H54 (cell line): ENCODE results near the gene SPARC.
"Not testable (repeated sequence)": the region's sequence is repeated elsewhere in the genome, so short reads cannot be mapped to it uniquely, and the experiment has no call there.

ENCODE experiments used
- DNase-seq: peaks from one replicate; pipeline ENCODE4 v3.0.0; 2011; ENCODE audit warnings: low spot score, mixed read lengths; ENCODE audit not compliant: insufficient read length
- FAIRE-seq: peaks from 3 replicates; lab custom pipeline; 2011; peaks lifted over from hg19 to GRCh38; lab: Jason Lieb, UNC
- POLR2A ChIP-seq: IDR thresholded peaks from 2 replicates; pipeline ENCODE4 v1.6.1; 2011; ENCODE audit warnings: low read depth, mild to moderate bottlenecking, low read length

The SPARC gene

DNA sequence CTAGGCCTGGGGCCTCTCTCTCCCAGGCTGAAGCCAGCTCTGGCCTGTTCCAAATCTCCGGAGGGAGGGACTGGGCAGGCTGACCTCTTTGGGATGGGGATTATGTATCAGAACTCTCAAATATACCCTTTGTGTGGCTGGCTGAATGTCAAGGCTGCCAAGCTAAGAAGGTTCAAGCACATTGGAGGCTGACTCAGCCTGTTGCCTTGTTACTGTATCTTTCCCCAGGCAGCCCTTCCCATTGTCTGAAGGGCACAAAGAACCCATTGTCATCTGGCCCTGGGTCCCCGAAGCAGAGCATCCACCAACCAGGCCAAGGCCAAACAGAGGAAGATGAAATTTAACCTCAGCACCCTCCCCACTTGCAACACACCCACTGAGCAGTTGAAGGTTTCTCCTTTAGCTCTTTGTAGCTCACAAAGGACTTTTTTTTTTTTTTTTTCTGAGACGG lies 7.3 kb upstream of the SPARC start:
- FAIRE-seq (no peak), DNase-seq (no peak)
- TF ChIP-seq POLR2A, result no peak

DNA sequence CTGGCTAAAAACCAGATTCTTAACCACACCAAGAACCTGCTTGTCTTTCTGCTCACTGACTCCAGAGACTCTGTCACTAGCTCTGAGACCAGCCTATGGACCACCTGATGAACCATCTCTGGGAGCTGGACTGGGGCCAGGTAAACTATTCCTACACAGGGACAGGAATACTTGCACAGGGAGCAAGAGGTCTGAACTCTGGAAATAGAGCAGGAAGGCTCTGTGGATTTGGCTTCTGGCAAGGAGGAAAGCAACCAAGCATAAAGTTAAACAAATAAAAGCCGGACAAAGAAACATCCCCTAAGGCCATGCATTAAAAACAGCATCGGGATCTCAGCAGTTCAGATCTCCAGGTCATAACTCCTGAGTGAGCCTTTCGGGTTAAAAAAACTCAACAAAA lies 5.6 kb upstream of the SPARC start:
- no peak for TF ChIP-seq POLR2A
- FAIRE-seq (no peak), DNase-seq (no peak)

DNA sequence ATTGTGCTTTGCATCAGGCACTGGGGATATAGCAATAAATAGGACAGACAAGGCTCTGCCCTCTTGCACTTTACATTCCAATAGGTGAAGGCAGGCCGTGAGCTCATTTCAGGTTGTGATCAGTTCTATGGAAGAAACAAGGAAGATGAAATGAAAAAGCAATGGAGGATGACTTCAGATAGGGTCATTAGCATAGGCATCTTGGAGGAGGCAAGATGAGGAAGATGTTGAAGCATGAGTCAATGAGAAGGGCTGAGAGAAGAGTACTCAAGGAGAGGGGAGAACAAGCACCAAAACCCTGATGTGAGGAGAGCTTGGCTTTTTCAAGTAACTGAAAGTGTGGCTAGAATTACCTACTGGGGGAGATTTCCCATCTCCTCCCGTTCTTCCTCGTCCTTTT lies 5.0 kb upstream of the SPARC start:
- FAIRE-seq, result no peak
- no peak for DNase-seq
- TF ChIP-seq POLR2A, result no peak

DNA sequence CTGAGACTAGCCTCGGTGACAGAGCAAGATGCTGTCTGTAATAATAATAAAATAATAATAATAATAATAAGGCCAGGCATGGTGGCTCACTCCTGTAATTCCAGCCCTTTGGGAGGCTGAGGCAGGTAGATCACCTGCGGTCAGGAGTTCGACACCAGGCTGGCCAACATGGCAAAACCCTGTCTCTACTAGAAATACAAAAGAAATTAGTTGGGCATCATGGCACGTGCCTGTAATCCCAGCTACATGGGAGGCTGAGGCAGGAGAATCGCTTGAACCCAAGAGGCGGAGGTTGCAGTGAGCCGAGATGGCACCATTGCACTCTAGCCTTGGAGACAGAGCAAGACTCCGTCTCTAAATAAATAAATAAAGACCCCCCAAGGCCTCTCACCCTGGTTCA lies 2.9 kb upstream of the SPARC start:
- not testable (repeated sequence) for FAIRE-seq, DNase-seq

DNA sequence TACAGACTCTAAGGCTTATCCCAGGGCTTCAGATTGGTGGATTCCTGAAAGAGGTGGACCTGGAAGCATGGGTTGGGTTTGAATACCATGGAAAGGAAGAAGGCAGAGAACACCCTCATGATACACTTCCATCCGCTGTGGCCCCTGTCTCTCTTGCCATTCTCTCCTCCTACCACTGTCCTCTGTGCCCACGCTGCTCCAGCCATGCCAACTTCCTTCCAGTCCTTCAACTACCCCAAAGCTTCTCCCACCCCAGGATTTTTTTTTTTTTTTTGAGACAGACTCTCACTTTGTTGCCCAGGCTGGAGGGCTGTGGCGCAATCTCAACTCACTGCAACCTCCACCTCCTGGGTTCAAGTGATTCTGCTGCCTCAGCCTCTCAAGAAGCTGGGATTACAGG lies 1.7 kb upstream of the SPARC start:
- no peak for DNase-seq
- no peak for FAIRE-seq
- no peak for TF ChIP-seq POLR2A

DNA sequence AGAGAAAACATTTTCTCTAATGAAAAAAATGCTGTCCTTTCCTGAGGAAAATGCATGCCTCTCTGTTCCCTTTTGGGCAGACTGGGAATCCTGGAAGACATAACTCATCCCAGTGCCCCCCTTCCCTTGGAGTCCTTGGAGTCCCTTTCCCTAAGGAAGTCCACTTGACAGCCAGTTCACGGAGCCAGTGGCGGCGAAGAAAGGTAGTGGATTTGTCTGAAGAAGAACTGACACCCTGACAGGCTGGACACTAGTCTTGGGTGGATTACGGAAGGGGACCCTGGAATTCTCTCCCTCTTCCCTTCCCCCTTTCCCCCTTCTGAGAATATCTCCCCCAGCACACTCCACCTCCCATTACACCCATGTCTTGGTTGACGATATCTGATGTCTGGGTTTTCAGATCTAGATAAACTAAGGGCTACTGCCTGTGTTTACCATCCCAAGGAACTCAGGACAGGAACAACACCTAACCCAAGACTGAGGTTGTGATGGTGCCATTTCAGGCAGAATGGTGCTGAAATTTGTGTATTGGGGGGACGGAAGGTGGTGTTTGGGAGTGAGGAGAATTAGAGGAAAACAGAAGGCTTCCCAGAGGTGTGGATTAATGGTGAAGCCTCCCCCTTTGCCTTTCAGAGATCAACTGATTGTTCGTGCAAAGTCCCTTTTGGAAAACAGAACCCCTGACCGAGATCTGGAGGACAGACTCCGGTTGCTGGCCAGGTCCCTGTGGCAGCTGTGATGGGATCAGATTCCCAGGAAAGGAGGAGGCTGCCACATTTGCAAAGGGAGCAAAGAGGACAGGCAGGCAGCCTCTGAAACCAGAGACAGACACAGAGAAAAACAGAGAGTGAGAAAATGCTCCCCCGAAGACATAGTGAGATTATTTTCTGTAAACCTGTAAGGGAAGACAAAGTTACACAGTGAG lies 704 bp downstream of the SPARC start:
- 0 out of 2 replicates have a peak, but pooled peaks have one; percentile 8 for TF ChIP-seq POLR2A
- no peak for FAIRE-seq

DNA sequence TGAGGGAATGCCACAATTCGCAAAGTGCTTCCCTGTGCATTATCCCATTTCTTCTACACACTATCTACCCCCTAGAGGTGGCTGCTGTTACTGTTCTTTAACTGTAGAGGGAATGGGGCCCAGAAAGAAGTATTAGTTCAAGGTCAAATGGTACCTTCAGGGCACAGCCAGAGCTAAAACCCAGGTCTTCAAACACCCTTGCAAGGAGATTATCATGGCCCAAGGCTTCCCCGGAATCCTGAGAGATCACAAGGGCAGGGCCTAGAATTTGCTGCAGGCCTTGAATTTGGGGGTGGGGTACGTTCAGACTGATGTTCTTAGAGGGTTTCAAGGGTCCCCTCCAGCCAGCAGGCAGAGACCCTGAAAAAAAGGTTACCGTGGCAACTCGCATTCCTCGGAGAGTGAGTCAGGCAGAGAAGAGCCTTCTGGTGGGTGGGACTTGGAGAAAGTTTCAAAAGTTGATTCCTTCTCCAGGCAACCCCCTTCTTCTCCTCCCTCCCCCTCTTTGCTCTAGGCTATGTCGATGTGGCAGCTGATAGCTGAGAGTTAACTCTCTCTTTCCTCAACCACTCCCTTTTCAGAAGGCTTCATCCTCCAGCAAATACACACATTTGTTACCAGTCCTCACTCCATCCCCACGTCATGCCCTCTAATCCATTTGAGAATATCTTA lies 1.9 kb downstream of the SPARC start:
- TF ChIP-seq POLR2A, result peak; percentile 59; the same call in 1 of the 2 replicates
- DNase-seq (peak; percentile 38), FAIRE-seq (peak; percentile 30)

More for the DNA sequence above, 704 bp downstream of the SPARC start:
- no peak for DNase-seq

DNA sequence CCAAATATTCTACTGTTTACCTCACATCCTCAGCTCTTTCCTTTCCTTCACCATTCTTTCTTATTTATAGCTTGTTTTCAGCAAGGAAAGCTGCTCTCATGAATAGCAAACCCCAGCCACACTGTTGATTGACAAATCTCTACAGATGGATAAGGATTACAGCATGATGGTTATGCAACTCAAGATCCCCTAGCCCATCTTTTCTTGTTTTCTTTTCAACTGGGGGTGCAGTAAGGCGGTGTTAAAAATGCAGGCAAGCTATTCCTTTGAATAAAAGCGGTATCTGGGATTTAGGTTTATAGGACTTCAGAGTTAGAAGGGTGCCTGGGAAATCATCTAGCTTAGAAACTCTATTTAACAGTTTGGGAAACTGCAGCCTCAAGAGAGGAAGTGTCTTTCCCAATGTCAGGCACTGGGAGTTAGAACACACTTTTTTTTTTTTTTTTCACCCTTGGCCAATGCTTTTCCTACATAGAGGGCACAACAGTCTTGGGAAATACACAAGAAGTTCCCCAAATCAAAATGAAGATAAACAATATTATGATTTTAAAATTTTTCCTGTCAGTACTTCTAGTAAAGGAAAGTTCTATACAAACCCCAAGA lies 2.6 kb downstream of the SPARC start:
- FAIRE-seq, result no peak
- TF ChIP-seq POLR2A, result no peak
- DNase-seq, result no peak

DNA sequence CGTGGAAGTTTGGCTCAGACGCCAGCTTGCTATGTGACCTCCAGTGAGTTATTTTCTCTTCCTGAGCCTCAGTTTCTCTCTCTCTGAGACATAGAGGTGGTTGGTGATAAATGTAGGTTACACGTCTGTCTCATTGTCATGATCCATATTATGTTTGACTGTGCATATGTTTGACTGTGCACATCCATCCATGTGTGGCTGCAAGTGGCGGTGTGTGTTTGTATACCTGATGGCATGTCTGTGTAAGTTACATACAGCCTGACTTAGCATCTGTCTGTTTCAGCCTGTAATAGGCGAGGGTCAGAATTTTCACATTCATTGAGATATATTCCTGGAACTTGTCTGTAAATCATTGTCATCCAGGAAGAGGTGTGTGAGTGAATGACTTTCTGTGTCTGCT lies 3.3 kb downstream of the SPARC start:
- no peak for TF ChIP-seq POLR2A
- DNase-seq (no peak), FAIRE-seq (no peak)

DNA sequence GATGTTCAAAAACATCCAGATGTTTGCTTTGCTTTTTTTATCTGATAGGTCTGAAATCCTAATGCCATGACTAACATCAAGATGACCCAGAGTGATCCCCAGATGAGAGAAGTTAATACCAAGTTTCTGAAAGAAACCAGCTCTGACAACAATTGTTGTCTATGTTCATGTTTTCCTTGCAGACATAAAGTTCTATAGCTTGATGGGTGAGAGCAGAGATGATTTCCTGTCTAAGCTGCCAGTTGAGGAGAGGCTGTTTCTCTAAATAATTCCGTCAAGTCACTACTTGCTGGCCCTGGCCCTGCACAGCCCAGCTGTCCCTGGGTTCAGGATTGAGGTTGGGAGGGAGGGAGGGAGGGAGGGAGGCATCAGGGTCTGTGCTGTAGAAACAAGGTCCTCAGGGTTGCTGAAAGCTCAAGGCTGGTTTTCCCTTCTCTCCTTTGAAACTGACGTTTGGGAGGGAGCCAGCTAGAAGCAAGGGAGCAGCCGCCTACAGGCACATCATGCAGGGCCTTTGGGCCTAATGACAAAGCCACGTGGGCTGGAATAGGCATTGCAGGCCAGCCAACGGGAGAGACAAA lies 3.9 kb downstream of the SPARC start:
- TF ChIP-seq POLR2A, result no peak
- FAIRE-seq, result no peak
- DNase-seq, result no peak

DNA sequence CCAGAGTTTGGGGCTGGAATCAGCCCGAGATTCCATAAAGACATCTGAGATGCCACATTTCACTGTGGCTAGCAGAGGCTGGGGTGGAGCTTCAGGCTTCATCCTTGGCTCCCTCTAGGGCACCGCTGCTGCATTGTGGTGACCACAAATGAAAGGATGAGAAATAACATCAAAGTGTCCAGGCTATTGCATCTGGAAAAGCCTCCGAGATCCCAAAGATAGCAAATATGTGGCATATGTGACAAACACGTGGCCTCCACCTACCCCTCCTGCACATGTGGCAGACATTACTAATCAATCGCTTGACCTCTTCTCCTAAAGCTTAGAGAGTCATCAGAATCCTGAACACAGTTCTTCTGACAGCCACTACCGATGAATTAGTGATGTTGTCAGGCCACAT lies 4.5 kb downstream of the SPARC start:
- FAIRE-seq, result no peak
- TF ChIP-seq POLR2A, result no peak
- DNase-seq, result no peak

DNA sequence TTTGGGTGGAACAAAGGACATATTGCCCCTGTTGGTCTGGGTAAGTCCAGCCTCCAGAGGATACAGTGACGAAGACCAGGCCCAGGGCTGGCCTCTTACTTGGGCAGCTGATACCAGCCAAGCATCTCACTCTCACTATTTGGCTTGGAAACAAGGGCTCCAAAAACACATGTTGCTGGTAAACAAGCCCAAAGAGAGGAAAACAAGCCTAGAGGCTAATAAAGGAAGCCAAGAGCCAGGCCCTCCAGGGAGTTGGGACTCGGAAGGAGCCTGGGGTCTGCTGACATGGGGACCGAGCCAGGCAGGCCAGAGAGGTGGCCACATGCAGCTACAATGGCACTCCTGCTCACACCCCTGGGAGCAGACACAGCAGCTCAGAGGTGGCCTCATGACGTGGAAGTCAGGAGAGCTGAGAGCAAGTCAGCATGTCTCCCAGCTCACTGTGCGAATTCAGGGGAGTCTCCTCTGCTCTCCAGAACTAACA lies 5.7 kb downstream of the SPARC start:
- no peak for TF ChIP-seq POLR2A
- FAIRE-seq, result no peak
- DNase-seq, result no peak

DNA sequence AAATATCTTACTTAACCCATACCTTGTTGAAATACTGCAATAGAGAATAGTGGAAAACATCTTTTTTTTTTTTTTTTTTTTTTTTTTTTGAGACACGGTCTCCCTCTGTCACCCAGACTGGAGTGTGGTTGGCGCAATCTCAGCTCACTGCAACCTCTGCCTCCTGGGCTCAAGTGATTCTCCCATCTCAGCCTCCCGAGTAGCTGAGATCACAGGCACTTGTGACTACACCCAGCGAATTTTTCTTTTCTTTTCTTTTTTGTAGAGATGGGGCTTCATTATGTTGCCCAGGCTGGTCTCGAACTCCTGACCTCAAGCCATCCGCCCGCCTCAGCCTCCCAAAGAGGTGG lies 6.6 kb downstream of the SPARC start:
- FAIRE-seq, result not testable (repeated sequence)

More for the DNA sequence above, 6.6 kb downstream of the SPARC start:
- DNase-seq, result not testable (repeated sequence)
